SK-N-SH treated with all-trans-retinoic acid at 6 μM for 48 hours (cell line): Measurements from ENCODE around the gene RTN4RL1.

ENCODE experiments used
- ATAC-seq: fragments of 200-7000 bp; cut with Tn5 transposase; 3 replicates; pipeline ENCODE4 v1.9.1; 2020; ENCODE audit warnings: mild to moderate bottlenecking, moderate library complexity
- ARNTL ChIP-seq: fragments of 450-650 bp; formaldehyde crosslinking; IDR thresholded peaks from 2 replicates; pipeline ENCODE4 v1.5.0; 2020; ENCODE audit warnings: low read depth, mild to moderate bottlenecking, moderate library complexity, borderline replicate concordance
- BACH2 ChIP-seq: fragments of 250-450 bp; sonication (Bioruptor Pico); IDR thresholded peaks from 2 replicates; pipeline ENCODE4 v1.9.0; 2021; ENCODE audit warnings: mild to moderate bottlenecking, borderline replicate concordance
- CREB5 ChIP-seq: fragments of 250-450 bp; sonication (Bioruptor Pico); IDR thresholded peaks from 2 replicates; pipeline ENCODE4 v1.5.1; 2020; ENCODE audit warnings: low read depth, mild to moderate bottlenecking, moderate library complexity
- CSDC2 ChIP-seq: fragments of 250-450 bp; sonication (Bioruptor Pico); IDR thresholded peaks from 2 replicates; pipeline ENCODE4 v1.5.0; 2020; ENCODE audit warnings: mild to moderate bottlenecking, moderate library complexity
- CSRNP3 ChIP-seq: fragments of 250-450 bp; sonication (Bioruptor Pico); IDR thresholded peaks from 2 replicates; pipeline ENCODE4 v1.5.1; 2021; ENCODE audit warnings: mild to moderate bottlenecking, moderate library complexity
- ESRRG ChIP-seq: fragments of 250-450 bp; sonication (Bioruptor Pico); IDR thresholded peaks from 2 replicates; pipeline ENCODE4 v1.6.1; 2021; ENCODE audit warnings: mild to moderate bottlenecking
- GLIS3 ChIP-seq: fragments of 250-450 bp; sonication (Bioruptor Pico); IDR thresholded peaks from 2 replicates; pipeline ENCODE4 v1.5.0; 2020; ENCODE audit warnings: mild to moderate bottlenecking, moderate library complexity
- ISL1 ChIP-seq: fragments of 250-450 bp; sonication (Bioruptor Pico); IDR thresholded peaks from 2 replicates; pipeline ENCODE4 v2.1.2; 2022; ENCODE audit warnings: mild to moderate bottlenecking, moderate library complexity
- OSR1 ChIP-seq: fragments of 250-450 bp; sonication (Bioruptor Pico); IDR thresholded peaks from 2 replicates; pipeline ENCODE4 v1.8.0; 2022; ENCODE audit warnings: moderate library complexity, mild to moderate bottlenecking, inconsistent platforms
- PATZ1 ChIP-seq: fragments of 250-450 bp; sonication (Bioruptor Pico); IDR thresholded peaks from 2 replicates; pipeline ENCODE4 v1.8.0; 2020; ENCODE audit warnings: mild to moderate bottlenecking, moderate library complexity, borderline replicate concordance
- POU6F1 ChIP-seq: fragments of 250-450 bp; sonication (Bioruptor Pico); IDR thresholded peaks from 2 replicates; pipeline ENCODE4 v1.8.0; 2021; ENCODE audit warnings: low read depth, mild to moderate bottlenecking, moderate library complexity, borderline replicate concordance
- PPARA ChIP-seq: fragments of 250-450 bp; sonication (Bioruptor Pico); IDR thresholded peaks from 2 replicates; pipeline ENCODE4 v1.5.0; 2020; ENCODE audit warnings: mild to moderate bottlenecking, borderline replicate concordance
- RARB ChIP-seq: fragments of 250-450 bp; sonication (Bioruptor Pico); IDR thresholded peaks from 2 replicates; pipeline ENCODE4 v1.8.0; 2021; ENCODE audit warnings: mild to moderate bottlenecking, moderate library complexity
- SNAI2 ChIP-seq: fragments of 250-450 bp; sonication (Bioruptor Pico); IDR thresholded peaks from 2 replicates; pipeline ENCODE4 v1.5.0; 2020; ENCODE audit warnings: mild to moderate bottlenecking, moderate library complexity
- TCF4 ChIP-seq: fragments of 250-450 bp; sonication (Bioruptor Pico); IDR thresholded peaks from 2 replicates; pipeline ENCODE4 v1.8.0; 2021; ENCODE audit warnings: mild to moderate bottlenecking, moderate library complexity, borderline replicate concordance
- TOX ChIP-seq: fragments of 250-450 bp; sonication (Bioruptor Pico); IDR thresholded peaks from 2 replicates; pipeline ENCODE4 v1.8.0; 2021; ENCODE audit warnings: mild to moderate bottlenecking, moderate library complexity, borderline replicate concordance
- TSHZ2 ChIP-seq: fragments of 250-450 bp; sonication (Bioruptor Pico); IDR thresholded peaks from 2 replicates; pipeline ENCODE4 v1.5.0; 2020; ENCODE audit warnings: mild to moderate bottlenecking, moderate library complexity
- ZC3H10 ChIP-seq: fragments of 250-450 bp; sonication (Bioruptor Pico); IDR thresholded peaks from 2 replicates; pipeline ENCODE4 v1.5.1; 2021; ENCODE audit warnings: mild to moderate bottlenecking, moderate library complexity
- ZFP3 ChIP-seq: fragments of 250-450 bp; sonication (Bioruptor Pico); IDR thresholded peaks from 2 replicates; pipeline ENCODE4 v1.5.0; 2020; ENCODE audit warnings: mild to moderate bottlenecking, moderate library complexity
- ZFP30 ChIP-seq: fragments of 450-650 bp; formaldehyde crosslinking; IDR thresholded peaks from 2 replicates; pipeline ENCODE4 v1.5.0; 2022; ENCODE audit warnings: mild to moderate bottlenecking, moderate library complexity
- ZNF70 ChIP-seq: fragments of 450-650 bp; formaldehyde crosslinking; IDR thresholded peaks from 2 replicates; pipeline ENCODE4 v1.5.0; 2020; ENCODE audit warnings: mild to moderate bottlenecking, moderate library complexity
- ZNF8 ChIP-seq: fragments of 450-650 bp; formaldehyde crosslinking; IDR thresholded peaks from 2 replicates; pipeline ENCODE4 v1.5.0; 2020; ENCODE audit warnings: mild to moderate bottlenecking, moderate library complexity

The RTN4RL1 gene

GRCh38 chr17:1939981-1940809 lies 84.9 kb downstream of the RTN4RL1 start:
- TF ChIP-seq PATZ1 (CRISPR knock-in tag) (no peak), RARB (no peak), GLIS3 (CRISPR knock-in tag) (no peak), ARNTL (no peak), TOX (CRISPR knock-in tag) (no peak), TSHZ2 (CRISPR knock-in tag) (no peak), ZFP30 (CRISPR knock-in tag) (no peak), CREB5 (CRISPR knock-in tag) (no peak), TCF4 (CRISPR knock-in tag) (no peak), CSDC2 (CRISPR knock-in tag) (no peak), ZC3H10 (no peak), PPARA (no peak), POU6F1 (CRISPR knock-in tag) (no peak), CSRNP3 (CRISPR knock-in tag) (no peak), ZNF70 (CRISPR knock-in tag) (no peak), ZNF8 (CRISPR knock-in tag) (no peak)
- no peak for ATAC-seq

- no peak for ATAC-seq
- TF ChIP-seq OSR1, result no peak
- TF ChIP-seq ISL1, result no peak
- no peak for TF ChIP-seq SNAI2 (CRISPR knock-in tag)
- no peak for TF ChIP-seq ESRRG (CRISPR knock-in tag)
- TF ChIP-seq CSRNP3 (CRISPR knock-in tag), result no peak
- no peak for TF ChIP-seq CSDC2 (CRISPR knock-in tag)
- TF ChIP-seq BACH2, result no peak
- TF ChIP-seq TOX (CRISPR knock-in tag), result no peak
- TF ChIP-seq CREB5 (CRISPR knock-in tag), result no peak
- TF ChIP-seq ZNF8 (CRISPR knock-in tag), result no peak
- TF ChIP-seq RARB, result no peak
- no peak for TF ChIP-seq ZFP30 (CRISPR knock-in tag)
- no peak for TF ChIP-seq TSHZ2 (CRISPR knock-in tag)
- no peak for TF ChIP-seq ZFP3
- no peak for TF ChIP-seq ARNTL
- TF ChIP-seq ZNF70 (CRISPR knock-in tag), result no peak
- TF ChIP-seq, all 23 proteins: peak for 0
Measured at GRCh38 chr17:1937461-1937860, 87.7 kb downstream of the RTN4RL1 start.
